Gastroesophageal sphincter (tissue), 3 donors: ENCODE measurements around the gene ITPR2.

Experiments
- POLR2A ChIP-seq, 2 donors: fragments of 450-650 bp; IDR thresholded peaks; one replicate each; pipeline ENCODE4 v1.6.1; 2017; ENCODE audit warnings: antibody characterized with exemption in 2 of 2, mild to moderate bottlenecking in 2 of 2, moderate library complexity in 1 of 2
- TF ChIP-seq, protein P1 (sequence below), 4 experiments: fragments of 200-600 bp in 2 of 4; fragments of 450-650 bp in 2 of 4; sonication (generic) in 1 of 4; IDR thresholded peaks; one replicate each; pipeline ENCODE4 v1.5.1; 2017 to 2019; ENCODE audit warnings: antibody characterized with exemption in 4 of 4, mild to moderate bottlenecking in 2 of 4, moderate library complexity in 2 of 4

- no peak for TF ChIP-seq POLR2A (IDR thresholded peaks at IDR 0.05)
- TF ChIP-seq, protein P1, sequence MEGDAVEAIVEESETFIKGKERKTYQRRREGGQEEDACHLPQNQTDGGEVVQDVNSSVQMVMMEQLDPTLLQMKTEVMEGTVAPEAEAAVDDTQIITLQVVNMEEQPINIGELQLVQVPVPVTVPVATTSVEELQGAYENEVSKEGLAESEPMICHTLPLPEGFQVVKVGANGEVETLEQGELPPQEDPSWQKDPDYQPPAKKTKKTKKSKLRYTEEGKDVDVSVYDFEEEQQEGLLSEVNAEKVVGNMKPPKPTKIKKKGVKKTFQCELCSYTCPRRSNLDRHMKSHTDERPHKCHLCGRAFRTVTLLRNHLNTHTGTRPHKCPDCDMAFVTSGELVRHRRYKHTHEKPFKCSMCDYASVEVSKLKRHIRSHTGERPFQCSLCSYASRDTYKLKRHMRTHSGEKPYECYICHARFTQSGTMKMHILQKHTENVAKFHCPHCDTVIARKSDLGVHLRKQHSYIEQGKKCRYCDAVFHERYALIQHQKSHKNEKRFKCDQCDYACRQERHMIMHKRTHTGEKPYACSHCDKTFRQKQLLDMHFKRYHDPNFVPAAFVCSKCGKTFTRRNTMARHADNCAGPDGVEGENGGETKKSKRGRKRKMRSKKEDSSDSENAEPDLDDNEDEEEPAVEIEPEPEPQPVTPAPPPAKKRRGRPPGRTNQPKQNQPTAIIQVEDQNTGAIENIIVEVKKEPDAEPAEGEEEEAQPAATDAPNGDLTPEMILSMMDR (IDR thresholded peaks at IDR 0.05): no peak
These were observed 47.6 kb upstream of the ITPR2 start for GRCh38 chr12:26880625-26881024.
